DND-41 (cell line): Measurements from ENCODE around the gene EMP1.

Source experiments
- ATAC-seq: fragments of 200-7000 bp; cut with Tn5 transposase; 3 replicates; pipeline ENCODE4 v1.9.1; 2021; ENCODE audit warnings: low read depth; ENCODE audit not compliant: insufficient read depth
- DNase-seq: peaks from one replicate; pipeline ENCODE4 v3.0.0-alpha.2; 2020
- H2AFZ ChIP-seq: 2 replicates; pipeline ENCODE4 v1.6.0; 2012; ENCODE audit warnings: low read depth, low read length
- H3K27ac ChIP-seq: 2 replicates; pipeline ENCODE4 v1.5.1; 2012; ENCODE audit warnings: low read length, inconsistent platforms
- H3K27me3 ChIP-seq: fragments of 200-600 bp; sonication (generic); 2 replicates; pipeline ENCODE4 v1.6.0; 2012; ENCODE audit warnings: low read length, mild to moderate bottlenecking, inconsistent platforms; ENCODE audit not compliant: insufficient read depth, poor library complexity
- H3K36me3 ChIP-seq: 2 replicates; pipeline ENCODE4 v1.5.1; 2012; ENCODE audit warnings: low read length, inconsistent platforms; ENCODE audit not compliant: insufficient read depth
- H3K4me1 ChIP-seq: 2 replicates; pipeline ENCODE4 v1.5.1; 2012; ENCODE audit warnings: mild to moderate bottlenecking, low read length; ENCODE audit not compliant: insufficient read depth
- H3K4me2 ChIP-seq: 2 replicates; pipeline ENCODE4 v1.6.0; 2012; ENCODE audit warnings: mild to moderate bottlenecking, moderate library complexity, low read length, inconsistent platforms; ENCODE audit not compliant: insufficient read depth
- H3K4me3 ChIP-seq, 2 experiments: fragments of 200-600 bp in 1 of 2; shearing (Covaris generic) in 1 of 2; 2 replicates each; pipeline ENCODE4 v1.5.1; 2012 to 2016; ENCODE audit warnings: inconsistent platforms in 2 of 2, low read length in 2 of 2, mild to moderate bottlenecking in 2 of 2, low read depth in 1 of 2, moderate library complexity in 1 of 2
- H3K79me2 ChIP-seq: 2 replicates; pipeline ENCODE4 v1.6.0; 2012; ENCODE audit warnings: low read length, inconsistent platforms; ENCODE audit not compliant: insufficient read depth
- H3K9ac ChIP-seq: 2 replicates; pipeline ENCODE4 v1.6.0; 2012; ENCODE audit warnings: low read depth, mild to moderate bottlenecking, inconsistent platforms, low read length, moderate library complexity
- H3K9me3 ChIP-seq: 2 replicates; pipeline ENCODE4 v1.5.1; 2012; ENCODE audit warnings: low read length, moderate library complexity, mild to moderate bottlenecking, inconsistent platforms; ENCODE audit not compliant: insufficient read depth, severe bottlenecking
- H4K20me1 ChIP-seq: 2 replicates; pipeline ENCODE4 v1.6.0; 2012; ENCODE audit warnings: low read length; ENCODE audit not compliant: insufficient read depth
- CTCF ChIP-seq: IDR thresholded peaks from 2 replicates; pipeline ENCODE4 v1.5.1; 2012; ENCODE audit warnings: borderline replicate concordance, low read length, moderate library complexity, mild to moderate bottlenecking; ENCODE audit not compliant: poor library complexity, severe bottlenecking; ENCODE audit errors: extremely low read depth
- EZH2 ChIP-seq: IDR thresholded peaks from 3 replicates; pipeline ENCODE4 v1.6.1; 2012; ENCODE audit warnings: borderline replicate concordance, low read depth, mild to moderate bottlenecking, moderate library complexity, low read length, inconsistent platforms; ENCODE audit not compliant: severe bottlenecking

EMP1 gene

GRCh38 chr12:13176256-13176655, 20.3 kb upstream of the EMP1 start:
- Histone ChIP-seq H3K9me3 (no peaks in the 10 kb centered on the region), H3K4me1 (peaks cover 20% of the 10 kb centered on the region), H3K27ac (no peak overlapping the region), H3K4me3 (no peak overlapping the region), H4K20me1 (peaks cover 7% of the 10 kb centered on the region; the same call in 1 of the 2 replicates), H3K27me3 (peaks cover 24% of the 10 kb centered on the region), H3K79me2 (no peaks in the 10 kb centered on the region), H3K9ac (no peak overlapping the region), H3K36me3 (no peaks in the 10 kb centered on the region), H2AFZ (no peak overlapping the region), H3K4me2 (no peak overlapping the region)
- ATAC-seq (no peak), DNase-seq (no peak)
- TF ChIP-seq EZH2: no peak
- TF ChIP-seq CTCF: no peak

GRCh38 chr12:13177373-13177772, 19.2 kb upstream of the EMP1 start:
- Histone ChIP-seq H3K4me2 (no peak overlapping the region), H3K27ac (no peak overlapping the region), H2AFZ (no peak overlapping the region), H3K4me1 (peaks cover 20% of the 10 kb centered on the region), H3K9me3 (no peaks in the 10 kb centered on the region), H3K79me2 (no peaks in the 10 kb centered on the region), H3K27me3 (peaks cover 18% of the 10 kb centered on the region), H3K36me3 (no peaks in the 10 kb centered on the region), H3K9ac (no peak overlapping the region), H4K20me1 (peaks cover 7% of the 10 kb centered on the region; the same call in 1 of the 2 replicates), H3K4me3 (no peak overlapping the region)
- no peak for ATAC-seq
- TF ChIP-seq CTCF: no peak
- no peak for TF ChIP-seq EZH2
- no peak for DNase-seq

- DNase-seq (no peak), ATAC-seq (no peak)
- H4K20me1 ChIP-seq: peaks cover 7% of the 10 kb centered on the region; the same call in 1 of the 2 replicates
- H3K79me2 ChIP-seq: no peaks in the 10 kb centered on the region
- TF ChIP-seq CTCF (no peak), EZH2 (no peak)
- H3K4me3 ChIP-seq: no peak overlapping the region
- H3K27me3 ChIP-seq: peaks cover 16% of the 10 kb centered on the region
- no peak overlapping the region for H3K9ac ChIP-seq
- no peak overlapping the region for H2AFZ ChIP-seq
- no peaks in the 10 kb centered on the region for H3K36me3 ChIP-seq
- H3K4me1 ChIP-seq: peaks cover 20% of the 10 kb centered on the region
- no peak overlapping the region for H3K4me2 ChIP-seq
- no peaks in the 10 kb centered on the region for H3K9me3 ChIP-seq
- H3K27ac ChIP-seq: no peak overlapping the region
Observed at GRCh38 chr12:13177906-13178305, 18.6 kb upstream of the EMP1 start.
